K562 (cell line): ENCODE measurements around the gene MRPL55. TPM values are rescaled to one million over a fixed set of nuclear protein-coding genes. Genes with fewer than 3 reads are reported as not detected.

Experiments used
- CGGBP1 ChIP-seq: fragments of 250-450 bp; sonication (Bioruptor Pico); IDR thresholded peaks from 2 replicates; pipeline ENCODE4 v1.9.0; 2021; ENCODE audit warnings: mild to moderate bottlenecking
- CHD2 ChIP-seq: IDR thresholded peaks from 2 replicates; pipeline ENCODE4 v1.6.1; 2011; ENCODE audit warnings: low read depth, low read length
- E2F6 ChIP-seq, 2 experiments: IDR thresholded peaks; 2 replicates each; pipeline ENCODE4 v1.6.1; 2011; ENCODE audit warnings: borderline replicate concordance in 1 of 2, control low read depth in 1 of 2, low read depth in 1 of 2, low read length in 1 of 2, mild to moderate bottlenecking in 1 of 2, mixed read lengths in 1 of 2, moderate library complexity in 1 of 2; ENCODE audit not compliant: insufficient read depth in 1 of 2, insufficient read length in 1 of 2, poor library complexity in 1 of 2, severe bottlenecking in 1 of 2; ENCODE audit errors: extremely low read depth in 1 of 2
- HMG20B ChIP-seq: fragments of 250-450 bp; sonication (Bioruptor Pico); IDR thresholded peaks from 2 replicates; pipeline ENCODE4 v1.5.0; 2021; ENCODE audit warnings: mild to moderate bottlenecking
- MCM7 ChIP-seq, 2 experiments: fragments of 450-650 bp; IDR thresholded peaks; 2 replicates each; pipeline ENCODE4 v1.6.1; 2016 to 2018
- MEF2D ChIP-seq: conservative IDR thresholded peaks from 2 replicates; pipeline ENCODE4 v1.6.1; 2016; ENCODE audit warnings: low read depth, missing genetic modification characterization, missing compliant biosample characterization
- MYBL2 ChIP-seq, 2 experiments: fragments of 450-650 bp in 1 of 2; sonication (generic) in 1 of 2; formaldehyde crosslinking in 1 of 2; IDR thresholded peaks; 2 replicates each; pipeline versions ENCODE4 v1.6.1 to v1.8.1; 2017 to 2022; ENCODE audit warnings: borderline replicate concordance in 1 of 2, inconsistent platforms in 1 of 2, low read depth in 1 of 2, mild to moderate bottlenecking in 1 of 2, missing genetic modification reagents in 1 of 2, moderate library complexity in 1 of 2
- POLR2AphosphoS2 ChIP-seq: IDR thresholded peaks from 2 replicates; pipeline ENCODE4 v1.6.1; 2012; ENCODE audit warnings: low read length, improper control_type of control experiment
- RBM15 ChIP-seq: fragments of 200-400 bp; formaldehyde crosslinking; IDR thresholded peaks from 2 replicates; pipeline ENCODE4 v1.6.1; 2018; ENCODE audit warnings: mild to moderate bottlenecking, low read length, moderate library complexity; ENCODE audit not compliant: insufficient read depth
- TAF1 ChIP-seq: IDR thresholded peaks from 2 replicates; pipeline ENCODE4 v1.6.1; 2011; ENCODE audit warnings: mild to moderate bottlenecking, low read length, moderate library complexity; ENCODE audit not compliant: insufficient read depth, control insufficient read depth, severe bottlenecking; ENCODE audit errors: extremely low read depth
- TCF7L2 ChIP-seq: fragments of 150-350 bp; IDR thresholded peaks from 2 replicates; pipeline ENCODE4 v1.6.1; 2016; ENCODE audit warnings: low read depth, mild to moderate bottlenecking, low read length, moderate library complexity
- TCFL5 ChIP-seq: fragments of 250-450 bp; sonication (Bioruptor Pico); conservative IDR thresholded peaks from 2 replicates; pipeline ENCODE4 v1.6.1; 2021; ENCODE audit warnings: mild to moderate bottlenecking, moderate library complexity, matching md5 sums
- YY1 ChIP-seq, 3 experiments: IDR thresholded peaks; 2 replicates each; pipeline ENCODE4 v1.6.1; 2011; ENCODE audit warnings: low read length in 2 of 3, mild to moderate bottlenecking in 2 of 3, moderate library complexity in 2 of 3, borderline replicate concordance in 1 of 3, control low read depth in 1 of 3, low read depth in 1 of 3; ENCODE audit not compliant: insufficient read depth in 3 of 3, insufficient replicate concordance in 2 of 3, control insufficient read depth in 1 of 3, insufficient read length in 1 of 3; ENCODE audit errors: extremely low read depth in 1 of 3
- ZKSCAN1 ChIP-seq: fragments of 150-350 bp; IDR thresholded peaks from 2 replicates; pipeline ENCODE4 v1.6.1; 2016; ENCODE audit warnings: low read depth, low read length
- polyA plus RNA-seq, 8 experiments: library from polyadenylated mRNA; depleted of rRNA in 4 of 8; stranded (reverse) in 5 of 8; unstranded in 3 of 8; fragments of >200 nt; fragmentation: Nextera tagmentation in 2 of 8; fragmentation: Illumina TruSeq in 1 of 8; extraction: Ambion mirVana in 2 of 8; extraction: Trizol in 1 of 8; gene quantifications; 2 replicates each; pipeline versions ENCODE4 v1.2.1 to v1.2.3, GENCODE V29; 2011 to 2014; ENCODE audit warnings: inconsistent platforms in 1 of 8, missing spikeins in 1 of 8
- total RNA-seq, 7 experiments: library from RNA; depleted of rRNA in 6 of 7; stranded (reverse); fragments of >200 nt in 6 of 7; fragmentation: Illumina TruSeq in 2 of 7; extraction: Trizol in 2 of 7; gene quantifications; 2 replicates each; pipeline versions ENCODE4 v1.2.1 to v1.2.3, GENCODE V29; 2011 to 2021; ENCODE audit warnings: low replicate concordance in 1 of 7
- TF ChIP-seq, protein P1 (sequence below): fragments of 250-450 bp; sonication (Bioruptor Pico); IDR thresholded peaks from 2 replicates; pipeline ENCODE4 v1.5.0; 2021; ENCODE audit warnings: mild to moderate bottlenecking, moderate library complexity
- TF ChIP-seq, protein P2 (sequence below): IDR thresholded peaks from 3 replicates; pipeline ENCODE4 v1.6.1; 2011; ENCODE audit warnings: borderline replicate concordance, mild to moderate bottlenecking, moderate library complexity; ENCODE audit not compliant: insufficient read length; ENCODE audit errors: extremely low read depth

Gene MRPL55
- total and polyA plus RNA-seq, 9 of the 15 experiments (the other 6 are each of a cell fraction or from before 2014, with no cell fraction given) = 34.9 to 228 (median 81.0) TPM

GRCh38 chr1:228085287-228085951, 23.7 kb downstream of the MRPL55 start (continued):
- TF ChIP-seq, protein P1, sequence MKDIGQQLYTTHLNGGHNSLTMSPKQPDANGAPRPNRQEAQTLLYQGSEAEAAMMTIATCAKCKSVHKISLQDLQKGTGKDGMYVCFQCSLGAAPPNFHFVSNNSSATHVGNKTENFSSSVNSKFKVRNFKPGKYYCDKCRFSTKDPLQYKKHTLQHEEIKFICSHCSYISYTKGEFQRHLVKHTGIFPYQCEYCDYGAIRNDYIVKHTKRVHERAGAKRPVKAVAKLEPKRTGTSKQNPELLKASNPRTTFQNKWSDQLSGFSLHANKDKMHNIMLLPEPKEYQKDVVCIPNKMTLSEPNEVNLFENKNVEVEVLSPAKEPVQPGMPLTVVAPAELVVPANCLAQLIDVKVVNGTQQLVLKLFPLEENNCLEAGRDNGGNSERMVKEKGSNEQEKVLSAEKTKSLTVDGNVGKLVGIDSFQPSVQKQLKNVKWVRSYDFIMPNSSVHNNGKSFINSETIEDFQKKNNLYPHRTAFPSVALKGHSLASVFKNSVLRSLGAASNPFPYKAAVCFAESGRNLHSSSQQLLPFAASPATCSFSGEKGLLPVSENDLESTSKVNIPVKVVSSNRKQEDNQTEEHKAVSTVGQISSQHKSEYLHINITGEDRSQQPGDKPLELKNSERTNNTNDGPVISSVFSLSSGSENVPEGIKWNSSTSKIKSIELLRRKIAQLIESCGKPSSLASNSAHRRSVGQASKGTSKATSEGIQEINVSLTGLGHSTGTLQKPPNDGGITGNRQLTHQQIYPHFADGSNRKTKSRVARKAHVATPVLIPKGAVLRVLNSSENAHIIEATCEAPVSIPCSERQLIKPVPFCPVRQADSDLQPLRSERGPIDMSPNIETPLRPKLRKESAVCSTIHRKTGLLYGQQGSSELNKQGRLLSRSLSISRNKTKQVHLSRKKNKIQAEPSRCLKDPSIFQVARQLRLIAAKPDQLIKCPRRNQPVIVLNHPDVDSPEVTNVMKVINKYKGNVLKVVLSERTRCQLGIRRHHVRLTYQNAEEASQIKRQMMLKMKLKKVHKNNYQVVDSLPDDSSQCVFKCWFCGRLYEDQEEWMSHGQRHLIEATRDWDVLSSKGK (CRISPR knock-in tag) = no peak
- TF ChIP-seq RBM15 = no peak
- no peak for TF ChIP-seq YY1 (IDR thresholded peaks at IDR 0.05; ENCODE audit: borderline replicate concordance in 1 of 3, control insufficient read depth in 1 of 3, extremely low read depth in 1 of 3, insufficient read depth in 3 of 3, insufficient read length in 1 of 3, insufficient replicate concordance in 2 of 3, low read depth in 1 of 3, low read length in 2 of 3)
- no peak for TF ChIP-seq TAF1
- no peak for TF ChIP-seq HMG20B
- TF ChIP-seq MCM7 (IDR thresholded peaks at IDR 0.05) = no peak
- TF ChIP-seq CGGBP1 (CRISPR knock-in tag) = no peak
- no peak for TF ChIP-seq CHD2
- no peak for TF ChIP-seq TCF7L2
- no peak for TF ChIP-seq TCFL5
- no peak for TF ChIP-seq POLR2AphosphoS2
- TF ChIP-seq MEF2D (tag) = no peak
- no peak for TF ChIP-seq MYBL2 (IDR thresholded peaks at IDR 0.05; ENCODE audit: low read depth)
- no peak for TF ChIP-seq MYBL2 (CRISPR knock-in tag; IDR thresholded peaks at IDR 0.05; ENCODE audit: borderline replicate concordance)
- no peak for TF ChIP-seq ZKSCAN1
- TF ChIP-seq E2F6 (IDR thresholded peaks at IDR 0.05; ENCODE audit: borderline replicate concordance in 1 of 2, extremely low read depth in 1 of 2, insufficient read depth in 1 of 2, insufficient read length in 1 of 2, low read depth in 1 of 2, low read length in 1 of 2, poor library complexity in 1 of 2, severe bottlenecking in 1 of 2) = no peak
- TF ChIP-seq, protein P2, sequence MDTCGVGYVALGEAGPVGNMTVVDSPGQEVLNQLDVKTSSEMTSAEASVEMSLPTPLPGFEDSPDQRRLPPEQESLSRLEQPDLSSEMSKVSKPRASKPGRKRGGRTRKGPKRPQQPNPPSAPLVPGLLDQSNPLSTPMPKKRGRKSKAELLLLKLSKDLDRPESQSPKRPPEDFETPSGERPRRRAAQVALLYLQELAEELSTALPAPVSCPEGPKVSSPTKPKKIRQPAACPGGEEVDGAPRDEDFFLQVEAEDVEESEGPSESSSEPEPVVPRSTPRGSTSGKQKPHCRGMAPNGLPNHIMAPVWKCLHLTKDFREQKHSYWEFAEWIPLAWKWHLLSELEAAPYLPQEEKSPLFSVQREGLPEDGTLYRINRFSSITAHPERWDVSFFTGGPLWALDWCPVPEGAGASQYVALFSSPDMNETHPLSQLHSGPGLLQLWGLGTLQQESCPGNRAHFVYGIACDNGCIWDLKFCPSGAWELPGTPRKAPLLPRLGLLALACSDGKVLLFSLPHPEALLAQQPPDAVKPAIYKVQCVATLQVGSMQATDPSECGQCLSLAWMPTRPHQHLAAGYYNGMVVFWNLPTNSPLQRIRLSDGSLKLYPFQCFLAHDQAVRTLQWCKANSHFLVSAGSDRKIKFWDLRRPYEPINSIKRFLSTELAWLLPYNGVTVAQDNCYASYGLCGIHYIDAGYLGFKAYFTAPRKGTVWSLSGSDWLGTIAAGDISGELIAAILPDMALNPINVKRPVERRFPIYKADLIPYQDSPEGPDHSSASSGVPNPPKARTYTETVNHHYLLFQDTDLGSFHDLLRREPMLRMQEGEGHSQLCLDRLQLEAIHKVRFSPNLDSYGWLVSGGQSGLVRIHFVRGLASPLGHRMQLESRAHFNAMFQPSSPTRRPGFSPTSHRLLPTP = no peak
